SH-SY5Y (cell line): ENCODE data around the gene COL27A1.

Experiments
- GATA2 ChIP-seq: IDR thresholded peaks from 2 replicates; pipeline ENCODE4 v1.6.1; 2011; ENCODE audit warnings: mild to moderate bottlenecking, low read depth, low read length
- GATA3 ChIP-seq: IDR thresholded peaks from 2 replicates; pipeline ENCODE4 v1.6.1; 2011; ENCODE audit warnings: low read depth, mild to moderate bottlenecking, low read length, moderate library complexity

DNA sequence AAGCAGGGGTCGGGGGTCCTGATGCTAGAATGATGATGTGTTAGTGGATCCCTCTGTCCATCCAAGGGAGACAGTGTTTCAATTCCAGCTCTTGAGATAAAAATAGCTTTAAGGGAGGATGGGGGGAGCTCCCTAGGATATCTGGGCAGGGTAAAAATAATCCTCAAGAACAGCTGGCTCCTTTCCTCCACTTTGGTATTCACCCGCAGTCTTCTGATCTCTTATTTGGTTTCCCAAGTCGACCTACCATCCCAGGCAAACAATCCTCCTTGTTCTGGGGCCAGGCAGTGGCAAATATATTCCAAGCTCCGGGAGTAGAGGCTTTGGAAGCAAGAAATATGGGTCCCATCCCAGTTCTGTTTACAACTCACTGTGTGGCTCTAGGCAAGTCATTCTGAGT lies 14.5 kb upstream of the COL27A1 start:
- no peak for TF ChIP-seq GATA2
- no peak for TF ChIP-seq GATA3
